Astrocyte of the cerebellum (primary cell): Measurements from ENCODE around the gene RAB5B.

Source experiments
- DNase-seq: peaks from one replicate; pipeline ENCODE4 v3.0.0-alpha.2; 2011; ENCODE audit warnings: low read depth
- H3K4me3 ChIP-seq: 2 replicates; pipeline ENCODE4 v1.5.1; 2011; ENCODE audit warnings: mild to moderate bottlenecking, low read depth, low read length, moderate library complexity
- in situ Hi-C: cut with HindIII; loops from 2 replicates; pipeline ENCODE4 v1.10.0; 2017; ENCODE audit warnings: low sequenced_read_pairs
- TF ChIP-seq, protein P1 (sequence below): IDR thresholded peaks from 2 replicates; pipeline ENCODE4 v1.5.1; 2012; ENCODE audit warnings: low read length, low read depth, moderate library complexity, mild to moderate bottlenecking; ENCODE audit errors: missing control alignments

Gene RAB5B, protein sequence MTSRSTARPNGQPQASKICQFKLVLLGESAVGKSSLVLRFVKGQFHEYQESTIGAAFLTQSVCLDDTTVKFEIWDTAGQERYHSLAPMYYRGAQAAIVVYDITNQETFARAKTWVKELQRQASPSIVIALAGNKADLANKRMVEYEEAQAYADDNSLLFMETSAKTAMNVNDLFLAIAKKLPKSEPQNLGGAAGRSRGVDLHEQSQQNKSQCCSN

GRCh38 chr12:55973599-55974307, at the start of gene RAB5B:
RAB5B (plus strand) TSS chr12:55974078; CDS start chr12:55986961, 12,883 bp downstream.
- peak within 1 kb of the TSS; percentile 95 for H3K4me3 ChIP-seq
- TF ChIP-seq, protein P1, sequence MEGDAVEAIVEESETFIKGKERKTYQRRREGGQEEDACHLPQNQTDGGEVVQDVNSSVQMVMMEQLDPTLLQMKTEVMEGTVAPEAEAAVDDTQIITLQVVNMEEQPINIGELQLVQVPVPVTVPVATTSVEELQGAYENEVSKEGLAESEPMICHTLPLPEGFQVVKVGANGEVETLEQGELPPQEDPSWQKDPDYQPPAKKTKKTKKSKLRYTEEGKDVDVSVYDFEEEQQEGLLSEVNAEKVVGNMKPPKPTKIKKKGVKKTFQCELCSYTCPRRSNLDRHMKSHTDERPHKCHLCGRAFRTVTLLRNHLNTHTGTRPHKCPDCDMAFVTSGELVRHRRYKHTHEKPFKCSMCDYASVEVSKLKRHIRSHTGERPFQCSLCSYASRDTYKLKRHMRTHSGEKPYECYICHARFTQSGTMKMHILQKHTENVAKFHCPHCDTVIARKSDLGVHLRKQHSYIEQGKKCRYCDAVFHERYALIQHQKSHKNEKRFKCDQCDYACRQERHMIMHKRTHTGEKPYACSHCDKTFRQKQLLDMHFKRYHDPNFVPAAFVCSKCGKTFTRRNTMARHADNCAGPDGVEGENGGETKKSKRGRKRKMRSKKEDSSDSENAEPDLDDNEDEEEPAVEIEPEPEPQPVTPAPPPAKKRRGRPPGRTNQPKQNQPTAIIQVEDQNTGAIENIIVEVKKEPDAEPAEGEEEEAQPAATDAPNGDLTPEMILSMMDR, result no peak
- peak; percentile 100 for DNase-seq
- in situ Hi-C loops, result loop anchor here (10.0 kb wide), 1 partner anchor 61 kb away; no protein-coding TSS in a partner anchor

GRCh38 chr12:55925371-55925770, 48.5 kb upstream of the RAB5B start:
- DNase-seq, result no peak
- in situ Hi-C loops, result no loop called here
- TF ChIP-seq, protein P1, result no peak
- H3K4me3 ChIP-seq, result no peak overlapping the region

GRCh38 chr12:55925870-55926737, 47.8 kb upstream of the RAB5B start:
- no peak for DNase-seq
- in situ Hi-C loops, result no loop called here
- H3K4me3 ChIP-seq, result peak overlapping the region; percentile 99
- TF ChIP-seq, protein P1, result no peak

DNA sequence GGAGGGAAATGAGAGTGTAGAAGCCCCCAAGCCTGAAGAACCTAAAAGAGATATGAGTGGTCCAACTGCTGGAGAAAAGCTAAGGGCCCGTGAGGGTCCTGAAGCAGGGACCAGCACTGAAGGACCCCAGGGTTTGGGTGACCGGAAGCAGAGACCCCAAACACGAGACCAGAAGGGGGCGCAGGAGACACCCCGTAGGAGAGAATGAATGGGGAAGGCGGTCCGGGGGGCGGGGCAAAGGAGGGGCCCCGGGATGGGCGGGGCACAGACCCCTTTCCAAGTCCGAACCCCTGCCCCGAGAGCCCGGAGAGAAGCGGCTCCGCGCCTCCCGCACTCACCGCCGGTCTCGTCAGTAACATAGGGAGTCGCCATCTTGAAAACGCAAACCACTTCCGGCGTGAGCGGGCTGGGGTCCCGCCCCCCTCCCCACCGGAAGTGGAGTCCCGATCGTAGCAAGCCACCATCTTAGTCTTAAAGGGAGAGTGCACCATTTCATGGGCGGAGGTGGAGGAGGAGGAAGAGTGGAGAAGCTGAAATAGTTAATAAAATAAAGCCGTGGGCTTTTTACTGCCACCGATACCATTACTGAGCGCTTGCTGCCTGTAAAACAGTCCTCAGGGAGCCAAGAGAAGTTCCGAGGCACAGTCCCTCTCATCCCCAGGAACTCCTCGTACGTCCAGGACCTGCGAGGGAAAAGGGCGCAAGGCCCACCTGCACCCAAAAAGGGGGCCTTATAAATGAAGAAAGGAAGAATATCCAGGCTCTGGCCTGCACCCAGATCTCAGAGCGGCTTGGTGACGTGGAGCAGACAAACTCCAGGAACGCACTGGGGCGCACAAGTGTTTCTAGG, 46.9 kb upstream of the RAB5B start:
- in situ Hi-C loops, result no loop called here
- TF ChIP-seq, protein P1, result peak; percentile 76
- H3K4me3 ChIP-seq, result peak overlapping the region; percentile 99
- peak; percentile 79 for DNase-seq

GRCh38 chr12:55927588-55928502, 46.0 kb upstream of the RAB5B start, which contains the start of gene PYM1:
PYM1 (minus strand) TSS chr12:55927894; CDS start chr12:55927761, 133 bp downstream.
- TF ChIP-seq, protein P1, result no peak
- H3K4me3 ChIP-seq, result peak within 1 kb of the TSS; percentile 99
- no peak for DNase-seq
- in situ Hi-C loops, result no loop called here
